ENCODE measurements around the gene RPTOR.

Gene RPTOR

GRCh38 chr17:80921741-80922579, 377.3 kb downstream of the RPTOR start:
- DNase-seq, result no peak

GRCh38 chr17:80922580-80923160, 378.0 kb downstream of the RPTOR start:
- no peak for DNase-seq

- DNase-seq, result no peak
These were observed 378.8 kb downstream of the RPTOR start for GRCh38 chr17:80923211-80924110.

- no peak for DNase-seq
These were observed 379.6 kb downstream of the RPTOR start for GRCh38 chr17:80924111-80924806.

GRCh38 chr17:80924807-80925610, 380.4 kb downstream of the RPTOR start:
- no peak for DNase-seq

- no peak for DNase-seq
These were observed 381.2 kb downstream of the RPTOR start for GRCh38 chr17:80925688-80926335.

GRCh38 chr17:80926591-80927250, 382.1 kb downstream of the RPTOR start:
- DNase-seq, result no peak

- no peak for DNase-seq
These were observed 383.2 kb downstream of the RPTOR start for GRCh38 chr17:80927791-80928216.

GRCh38 chr17:80929449-80929848, 384.8 kb downstream of the RPTOR start:
- no peak for DNase-seq

- DNase-seq, result no peak
These were observed 386.0 kb downstream of the RPTOR start for GRCh38 chr17:80930335-80931279.

- DNase-seq, result no peak
These were observed 387.0 kb downstream of the RPTOR start for GRCh38 chr17:80931421-80932265.

GRCh38 chr17:80935526-80935925, 390.9 kb downstream of the RPTOR start:
- no peak for DNase-seq

GRCh38 chr17:80936218-80936617, 391.6 kb downstream of the RPTOR start:
- DNase-seq, result no peak

GRCh38 chr17:80936723-80937122, 392.1 kb downstream of the RPTOR start:
- DNase-seq, result no peak

- DNase-seq, result no peak
These were observed 393.1 kb downstream of the RPTOR start for GRCh38 chr17:80937462-80938381.

- peak; percentile 44 to 47 for DNase-seq
These were observed 393.9 kb downstream of the RPTOR start for GRCh38 chr17:80938556-80938955.

Measured in CD4-positive, alpha-beta T cell treated with Interleukin-4 for 1 hour (primary cell).